ENCODE measurements around the gene LNPEP. TPM values are rescaled to one million over a fixed set of nuclear protein-coding genes. Genes with fewer than 3 reads are reported as not detected.

Gene LNPEP
- total and polyA plus RNA-seq, 10 of the 15 experiments (the other 5 are each of a cell fraction or from before 2014, with no cell fraction given): 5.6 to 54.9 (median 25.0) TPM

DNA sequence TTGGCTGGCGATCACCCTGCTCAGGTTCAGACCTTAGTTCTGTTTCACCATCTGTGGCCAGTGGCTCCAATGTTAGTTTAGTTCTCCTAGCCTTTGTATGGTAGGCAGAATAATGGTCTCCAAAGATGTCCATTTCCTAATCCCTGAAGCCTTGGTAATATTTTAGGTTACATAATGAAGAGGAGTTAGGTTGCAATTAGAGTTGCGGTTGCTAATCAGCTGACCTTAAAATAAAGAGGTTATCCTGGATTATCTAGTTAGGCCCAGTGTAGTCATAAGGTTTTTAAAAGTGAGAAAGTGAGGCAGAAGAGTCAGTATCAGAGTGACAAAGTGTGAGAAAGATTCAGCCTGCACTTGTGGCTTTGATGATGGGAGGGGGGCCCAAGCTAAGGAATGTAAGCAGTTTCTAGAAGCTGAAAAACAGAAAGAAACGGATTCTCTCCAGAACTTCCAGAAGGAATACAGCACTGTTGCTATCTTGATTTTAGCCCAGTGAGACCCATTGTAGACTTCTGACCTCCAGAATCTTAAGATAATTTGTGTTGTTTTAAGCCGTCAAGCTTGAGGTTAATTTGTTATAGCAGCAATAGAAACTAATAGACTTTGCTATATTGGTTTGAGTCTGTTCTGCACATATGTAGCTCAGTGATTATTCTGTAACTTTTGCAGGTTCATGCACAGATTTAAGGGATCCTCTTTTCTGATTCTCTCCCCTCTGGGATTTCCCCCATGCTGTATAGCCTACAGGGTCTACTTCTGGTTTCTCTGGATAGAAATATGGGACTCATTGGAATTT, 21.6 kb downstream of the LNPEP start:
- BruUV-seq (replicated peaks): no TSS peak
- H3K27ac ChIP-seq (ENCODE audit: control insufficient read depth, insufficient read depth): peak overlapping the region; percentile 84
- peak; percentile 90 for FAIRE-seq
- peaks cover 2% of the 10 kb centered on the region; the same call in 1 of the 2 replicates for H4K20me1 ChIP-seq (ENCODE audit: control insufficient read depth, insufficient read depth)
- ChIA-PET CTCF (interaction anchor here (1.0 to 3.4 kb wide), 12 partner anchors 11 to 206 kb away, joined by 3 to 17 read pairs (median 5); partner anchors contain the start of gene LNPEP), POLR2A (interaction anchor here (0.6 to 7.5 kb wide), 13 partner anchors 9 to 84 kb away, joined by 3 to 65 read pairs (median 5); partner anchors contain the start of genes ERAP2 and LNPEP), RAD21 (ENCODE audit: unreplicated experiment) (interaction anchor here (0.7 to 7.0 kb wide), 15 partner anchors 9 to 152 kb away, joined by 3 to 136 read pairs (median 4); partner anchors contain the start of genes ERAP2 and LNPEP), SMC1A (ENCODE audit: uncharacterized antibody, unreplicated experiment) (interaction anchor here (0.6 to 6.7 kb wide), 21 partner anchors 9 to 149 kb away, joined by 3 to 74 read pairs (median 7); partner anchors contain the start of genes ERAP1, ERAP2 and LNPEP)
- peaks cover 32% of the 10 kb centered on the region for H3K4me1 ChIP-seq (ENCODE audit: control insufficient read depth, insufficient read depth, low read length)
- in situ Hi-C loops (cut with MboI): no loop called here
- no peaks in the 10 kb centered on the region; a peak in 1 of 4 replicates for H3K36me3 ChIP-seq (ENCODE audit: control insufficient read depth in 2 of 2, insufficient read depth in 2 of 2, low read length in 1 of 2)
- WGBS (ENCODE audit: insufficient coverage, insufficient replicate concordance, low lambda C conversion rate, missing lambda C conversion rate): 8% methylated on average over 4 of the region's 4 CpGs
- peak; percentile 73 for ATAC-seq
- H3K4me2 ChIP-seq (ENCODE audit: control insufficient read depth, insufficient read depth): peak overlapping the region; percentile 97
- intact Hi-C loops (cut with micrococcal nuclease; ENCODE audit: unreplicated experiment): loop anchor here (1.0 kb wide), 1 partner anchor 22 kb away; no protein-coding TSS in a partner anchor
- H3K27me3 ChIP-seq (replicated peaks in 1 of 2; ENCODE audit: control insufficient read depth in 2 of 2, insufficient read depth in 2 of 2, low read length in 1 of 2): no peaks in the 10 kb centered on the region
- H3K4me3 ChIP-seq: peak overlapping the region; percentile 72
- peaks cover 89% of the 10 kb centered on the region for H3K79me2 ChIP-seq (ENCODE audit: control insufficient read depth, insufficient read depth, low read length)
- H3K9me3 ChIP-seq (replicated peaks; ENCODE audit: control insufficient read depth, insufficient read depth, low read length): no peaks in the 10 kb centered on the region; the same call in 1 of the 3 replicates
- H3K9ac ChIP-seq (ENCODE audit: control insufficient read depth, insufficient read depth, low read length): 0 out of 2 replicates have a peak overlapping the region, but pooled peaks have one; percentile 13
- peak; percentile 45 for DNase-seq (ENCODE audit: low read depth, low spot score)
- H2AFZ ChIP-seq (ENCODE audit: control insufficient read depth, low read depth, low read length): no peak overlapping the region
- TF ChIP-seq, protein P1, sequence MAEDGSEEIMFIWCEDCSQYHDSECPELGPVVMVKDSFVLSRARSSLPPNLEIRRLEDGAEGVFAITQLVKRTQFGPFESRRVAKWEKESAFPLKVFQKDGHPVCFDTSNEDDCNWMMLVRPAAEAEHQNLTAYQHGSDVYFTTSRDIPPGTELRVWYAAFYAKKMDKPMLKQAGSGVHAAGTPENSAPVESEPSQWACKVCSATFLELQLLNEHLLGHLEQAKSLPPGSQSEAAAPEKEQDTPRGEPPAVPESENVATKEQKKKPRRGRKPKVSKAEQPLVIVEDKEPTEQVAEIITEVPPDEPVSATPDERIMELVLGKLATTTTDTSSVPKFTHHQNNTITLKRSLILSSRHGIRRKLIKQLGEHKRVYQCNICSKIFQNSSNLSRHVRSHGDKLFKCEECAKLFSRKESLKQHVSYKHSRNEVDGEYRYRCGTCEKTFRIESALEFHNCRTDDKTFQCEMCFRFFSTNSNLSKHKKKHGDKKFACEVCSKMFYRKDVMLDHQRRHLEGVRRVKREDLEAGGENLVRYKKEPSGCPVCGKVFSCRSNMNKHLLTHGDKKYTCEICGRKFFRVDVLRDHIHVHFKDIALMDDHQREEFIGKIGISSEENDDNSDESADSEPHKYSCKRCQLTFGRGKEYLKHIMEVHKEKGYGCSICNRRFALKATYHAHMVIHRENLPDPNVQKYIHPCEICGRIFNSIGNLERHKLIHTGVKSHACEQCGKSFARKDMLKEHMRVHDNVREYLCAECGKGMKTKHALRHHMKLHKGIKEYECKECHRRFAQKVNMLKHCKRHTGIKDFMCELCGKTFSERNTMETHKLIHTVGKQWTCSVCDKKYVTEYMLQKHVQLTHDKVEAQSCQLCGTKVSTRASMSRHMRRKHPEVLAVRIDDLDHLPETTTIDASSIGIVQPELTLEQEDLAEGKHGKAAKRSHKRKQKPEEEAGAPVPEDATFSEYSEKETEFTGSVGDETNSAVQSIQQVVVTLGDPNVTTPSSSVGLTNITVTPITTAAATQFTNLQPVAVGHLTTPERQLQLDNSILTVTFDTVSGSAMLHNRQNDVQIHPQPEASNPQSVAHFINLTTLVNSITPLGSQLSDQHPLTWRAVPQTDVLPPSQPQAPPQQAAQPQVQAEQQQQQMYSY (CRISPR knock-in tag; IDR thresholded peaks at IDR 0.05): no peak
- TF ChIP-seq, protein P2, sequence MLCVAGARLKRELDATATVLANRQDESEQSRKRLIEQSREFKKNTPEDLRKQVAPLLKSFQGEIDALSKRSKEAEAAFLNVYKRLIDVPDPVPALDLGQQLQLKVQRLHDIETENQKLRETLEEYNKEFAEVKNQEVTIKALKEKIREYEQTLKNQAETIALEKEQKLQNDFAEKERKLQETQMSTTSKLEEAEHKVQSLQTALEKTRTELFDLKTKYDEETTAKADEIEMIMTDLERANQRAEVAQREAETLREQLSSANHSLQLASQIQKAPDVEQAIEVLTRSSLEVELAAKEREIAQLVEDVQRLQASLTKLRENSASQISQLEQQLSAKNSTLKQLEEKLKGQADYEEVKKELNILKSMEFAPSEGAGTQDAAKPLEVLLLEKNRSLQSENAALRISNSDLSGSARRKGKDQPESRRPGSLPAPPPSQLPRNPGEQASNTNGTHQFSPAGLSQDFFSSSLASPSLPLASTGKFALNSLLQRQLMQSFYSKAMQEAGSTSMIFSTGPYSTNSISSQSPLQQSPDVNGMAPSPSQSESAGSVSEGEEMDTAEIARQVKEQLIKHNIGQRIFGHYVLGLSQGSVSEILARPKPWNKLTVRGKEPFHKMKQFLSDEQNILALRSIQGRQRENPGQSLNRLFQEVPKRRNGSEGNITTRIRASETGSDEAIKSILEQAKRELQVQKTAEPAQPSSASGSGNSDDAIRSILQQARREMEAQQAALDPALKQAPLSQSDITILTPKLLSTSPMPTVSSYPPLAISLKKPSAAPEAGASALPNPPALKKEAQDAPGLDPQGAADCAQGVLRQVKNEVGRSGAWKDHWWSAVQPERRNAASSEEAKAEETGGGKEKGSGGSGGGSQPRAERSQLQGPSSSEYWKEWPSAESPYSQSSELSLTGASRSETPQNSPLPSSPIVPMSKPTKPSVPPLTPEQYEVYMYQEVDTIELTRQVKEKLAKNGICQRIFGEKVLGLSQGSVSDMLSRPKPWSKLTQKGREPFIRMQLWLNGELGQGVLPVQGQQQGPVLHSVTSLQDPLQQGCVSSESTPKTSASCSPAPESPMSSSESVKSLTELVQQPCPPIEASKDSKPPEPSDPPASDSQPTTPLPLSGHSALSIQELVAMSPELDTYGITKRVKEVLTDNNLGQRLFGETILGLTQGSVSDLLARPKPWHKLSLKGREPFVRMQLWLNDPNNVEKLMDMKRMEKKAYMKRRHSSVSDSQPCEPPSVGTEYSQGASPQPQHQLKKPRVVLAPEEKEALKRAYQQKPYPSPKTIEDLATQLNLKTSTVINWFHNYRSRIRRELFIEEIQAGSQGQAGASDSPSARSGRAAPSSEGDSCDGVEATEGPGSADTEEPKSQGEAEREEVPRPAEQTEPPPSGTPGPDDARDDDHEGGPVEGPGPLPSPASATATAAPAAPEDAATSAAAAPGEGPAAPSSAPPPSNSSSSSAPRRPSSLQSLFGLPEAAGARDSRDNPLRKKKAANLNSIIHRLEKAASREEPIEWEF (IDR thresholded peaks at IDR 0.05; ENCODE audit: insufficient replicate concordance, low read depth, low read length): no peak
- TF ChIP-seq, protein P3, sequence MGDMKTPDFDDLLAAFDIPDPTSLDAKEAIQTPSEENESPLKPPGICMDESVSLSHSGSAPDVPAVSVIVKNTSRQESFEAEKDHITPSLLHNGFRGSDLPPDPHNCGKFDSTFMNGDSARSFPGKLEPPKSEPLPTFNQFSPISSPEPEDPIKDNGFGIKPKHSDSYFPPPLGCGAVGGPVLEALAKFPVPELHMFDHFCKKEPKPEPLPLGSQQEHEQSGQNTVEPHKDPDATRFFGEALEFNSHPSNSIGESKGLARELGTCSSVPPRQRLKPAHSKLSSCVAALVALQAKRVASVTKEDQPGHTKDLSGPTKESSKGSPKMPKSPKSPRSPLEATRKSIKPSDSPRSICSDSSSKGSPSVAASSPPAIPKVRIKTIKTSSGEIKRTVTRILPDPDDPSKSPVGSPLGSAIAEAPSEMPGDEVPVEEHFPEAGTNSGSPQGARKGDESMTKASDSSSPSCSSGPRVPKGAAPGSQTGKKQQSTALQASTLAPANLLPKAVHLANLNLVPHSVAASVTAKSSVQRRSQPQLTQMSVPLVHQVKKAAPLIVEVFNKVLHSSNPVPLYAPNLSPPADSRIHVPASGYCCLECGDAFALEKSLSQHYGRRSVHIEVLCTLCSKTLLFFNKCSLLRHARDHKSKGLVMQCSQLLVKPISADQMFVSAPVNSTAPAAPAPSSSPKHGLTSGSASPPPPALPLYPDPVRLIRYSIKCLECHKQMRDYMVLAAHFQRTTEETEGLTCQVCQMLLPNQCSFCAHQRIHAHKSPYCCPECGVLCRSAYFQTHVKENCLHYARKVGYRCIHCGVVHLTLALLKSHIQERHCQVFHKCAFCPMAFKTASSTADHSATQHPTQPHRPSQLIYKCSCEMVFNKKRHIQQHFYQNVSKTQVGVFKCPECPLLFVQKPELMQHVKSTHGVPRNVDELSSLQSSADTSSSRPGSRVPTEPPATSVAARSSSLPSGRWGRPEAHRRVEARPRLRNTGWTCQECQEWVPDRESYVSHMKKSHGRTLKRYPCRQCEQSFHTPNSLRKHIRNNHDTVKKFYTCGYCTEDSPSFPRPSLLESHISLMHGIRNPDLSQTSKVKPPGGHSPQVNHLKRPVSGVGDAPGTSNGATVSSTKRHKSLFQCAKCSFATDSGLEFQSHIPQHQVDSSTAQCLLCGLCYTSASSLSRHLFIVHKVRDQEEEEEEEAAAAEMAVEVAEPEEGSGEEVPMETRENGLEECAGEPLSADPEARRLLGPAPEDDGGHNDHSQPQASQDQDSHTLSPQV (IDR thresholded peaks at IDR 0.05): no peak
- TF ChIP-seq ZNF207 (IDR thresholded peaks at IDR 0.05; ENCODE audit: borderline replicate concordance) (no peak), PAX5 (IDR thresholded peaks at IDR 0.05; ENCODE audit: borderline replicate concordance, low read depth, low read length) (no peak)

All from GM12878 (cell line).